ENCODE measurements around the gene MX1.

Gene MX1

GRCh38 chr21:41494242-41494641 is 68.2 kb downstream of the MX1 start:
- no peak for DNase-seq

DNA sequence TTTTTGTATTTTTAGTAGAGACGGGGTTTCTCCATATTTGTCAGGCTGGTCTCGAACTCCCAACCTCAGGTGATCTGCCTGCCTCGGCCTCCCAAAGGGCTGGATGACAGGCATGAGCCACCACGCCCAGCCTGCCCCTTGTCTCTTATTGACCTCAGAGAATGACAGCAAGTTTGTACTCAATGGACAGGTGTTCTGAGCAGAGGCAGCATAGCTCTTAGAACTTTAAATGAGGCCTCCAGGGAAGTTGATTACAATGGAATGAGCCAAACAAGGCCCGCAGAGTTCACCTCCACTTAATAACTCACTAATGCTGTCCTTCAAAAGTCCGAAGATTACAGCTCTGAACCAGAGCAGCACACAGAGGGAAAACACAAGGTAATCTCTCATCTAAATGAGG is 71.0 kb downstream of the MX1 start:
- no peak for DNase-seq

DNA sequence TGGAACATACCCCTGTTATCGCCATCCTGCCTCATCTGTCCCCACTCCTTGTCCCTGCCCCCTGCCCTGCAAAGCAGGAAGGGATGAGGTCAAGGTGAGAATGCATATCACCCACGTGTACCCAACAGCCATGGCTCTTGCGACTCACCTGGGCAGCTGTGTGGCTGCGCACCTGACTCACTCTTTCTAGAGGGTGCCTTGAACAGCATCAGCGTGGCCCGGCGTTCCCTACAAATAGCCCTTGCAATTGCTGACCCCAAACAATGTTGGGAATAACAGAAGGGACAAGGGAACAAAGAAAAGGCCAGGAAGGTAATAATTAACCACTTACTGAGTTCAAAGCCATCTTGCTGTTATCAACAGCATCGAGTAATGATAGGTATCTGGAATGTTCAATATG is 71.7 kb downstream of the MX1 start:
- no peak for DNase-seq

DNA sequence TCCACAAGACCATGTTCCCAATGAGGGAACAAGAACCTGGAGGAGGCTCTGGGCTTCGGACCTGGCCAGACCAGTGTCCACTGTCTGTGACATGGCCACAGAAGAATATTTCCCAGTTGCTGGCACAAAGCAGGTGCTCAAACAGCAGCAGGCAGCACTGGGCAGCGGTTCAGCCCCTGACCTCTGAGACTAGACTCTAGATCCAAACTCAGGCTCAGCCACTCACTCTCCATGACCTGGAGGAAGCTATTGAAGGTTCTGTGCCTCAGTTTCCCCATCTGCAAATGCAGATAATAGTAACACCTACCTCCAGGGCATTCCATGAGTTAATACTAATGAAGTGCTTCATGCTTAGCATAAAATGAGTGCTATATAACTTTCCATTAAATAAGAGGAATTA is 73.9 kb downstream of the MX1 start:
- DNase-seq: no peak

- no peak for DNase-seq
Measured at GRCh38 chr21:41500363-41500762, 74.3 kb downstream of the MX1 start.

DNA sequence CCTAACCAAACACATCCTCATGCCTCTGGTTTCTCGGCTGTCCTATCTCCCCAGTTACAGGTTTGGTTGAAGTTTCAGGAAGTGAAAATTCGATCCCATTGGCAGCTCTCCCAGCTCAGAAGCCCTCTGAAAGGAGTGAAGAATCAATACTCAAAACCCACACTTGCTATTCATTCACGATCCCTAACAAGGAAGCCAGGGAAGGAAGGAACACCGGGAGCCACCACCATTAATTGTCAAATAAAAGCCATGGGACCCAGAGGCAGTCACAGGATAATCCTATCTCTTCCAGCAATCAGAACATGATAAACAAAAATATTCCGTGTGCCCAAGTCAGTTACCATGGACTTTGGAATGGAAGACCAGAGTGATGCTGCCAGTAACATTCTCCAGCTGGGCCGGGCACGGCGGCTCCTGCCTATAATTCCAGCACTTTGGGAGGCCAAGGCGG is 74.9 kb downstream of the MX1 start:
- no peak for DNase-seq

DNA sequence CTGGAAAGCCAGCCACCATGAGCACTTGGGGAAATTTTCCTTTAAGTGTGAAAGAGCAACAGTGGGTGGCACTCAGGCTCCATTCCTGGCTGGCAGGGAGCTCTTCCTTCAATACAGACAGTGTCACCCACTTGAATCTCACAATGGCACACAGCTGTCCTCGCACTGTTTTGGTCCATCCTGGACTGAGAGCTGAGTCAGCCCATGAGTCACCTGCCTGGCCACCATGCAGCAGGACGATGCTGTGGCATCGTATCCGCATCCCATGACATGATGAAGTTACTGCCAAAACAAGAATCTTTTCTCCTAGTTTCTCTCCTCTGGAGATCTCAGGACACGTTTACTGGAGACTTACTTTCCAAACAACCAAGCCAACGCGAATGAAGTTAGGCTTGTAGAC is 75.9 kb downstream of the MX1 start:
- DNase-seq: no peak

DNA sequence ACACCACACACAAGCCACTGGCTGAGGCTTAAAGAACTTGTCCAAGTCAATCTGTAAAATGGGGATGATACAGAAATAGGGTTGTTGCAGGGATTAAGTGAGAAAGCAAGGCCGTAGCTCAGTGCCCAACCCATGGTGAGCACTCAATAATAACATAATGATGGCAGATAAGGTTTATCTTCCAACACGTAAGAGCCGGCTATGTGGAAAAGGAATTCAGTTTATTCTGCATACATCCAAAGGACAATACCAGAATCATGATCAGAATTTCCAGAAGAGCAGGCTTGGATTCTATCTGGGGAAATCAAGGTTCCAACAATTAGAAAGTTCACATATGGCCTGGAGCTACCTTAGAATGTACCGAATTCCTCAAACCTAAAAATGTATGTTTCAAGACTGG is 77.3 kb downstream of the MX1 start:
- no peak for DNase-seq

DNA sequence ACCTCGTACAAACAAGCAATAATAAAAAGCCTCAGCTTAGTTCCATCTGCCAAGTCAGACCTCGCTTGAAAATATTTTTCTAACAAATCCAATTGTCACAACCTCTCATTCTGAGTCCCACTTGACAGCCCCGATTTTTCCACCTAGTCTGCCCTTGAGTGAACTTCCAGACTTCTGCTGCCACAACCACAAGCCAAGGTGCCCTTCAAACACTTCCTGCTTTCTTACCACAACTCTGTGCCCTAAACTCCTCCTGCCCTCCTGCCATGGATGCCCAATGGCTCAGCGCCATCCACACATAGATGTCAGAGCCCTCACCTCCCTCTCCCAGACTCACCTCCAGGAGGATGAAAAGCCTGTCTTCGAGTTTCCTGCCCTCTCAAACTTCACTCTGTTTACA is 78.0 kb downstream of the MX1 start:
- DNase-seq: no peak

GRCh38 chr21:41506005-41506594 is 80.1 kb downstream of the MX1 start:
- DNase-seq: no peak

- DNase-seq: no peak
Measured at GRCh38 chr21:41506611-41507520, 80.8 kb downstream of the MX1 start.

- DNase-seq: no peak
Measured at GRCh38 chr21:41507521-41508414, 81.7 kb downstream of the MX1 start, which contains the start of gene TMPRSS2. TSS of gene TMPRSS2 (minus strand) at chr21:41508158. CDS start at chr21:41498133, 10,025 bp downstream.

DNA sequence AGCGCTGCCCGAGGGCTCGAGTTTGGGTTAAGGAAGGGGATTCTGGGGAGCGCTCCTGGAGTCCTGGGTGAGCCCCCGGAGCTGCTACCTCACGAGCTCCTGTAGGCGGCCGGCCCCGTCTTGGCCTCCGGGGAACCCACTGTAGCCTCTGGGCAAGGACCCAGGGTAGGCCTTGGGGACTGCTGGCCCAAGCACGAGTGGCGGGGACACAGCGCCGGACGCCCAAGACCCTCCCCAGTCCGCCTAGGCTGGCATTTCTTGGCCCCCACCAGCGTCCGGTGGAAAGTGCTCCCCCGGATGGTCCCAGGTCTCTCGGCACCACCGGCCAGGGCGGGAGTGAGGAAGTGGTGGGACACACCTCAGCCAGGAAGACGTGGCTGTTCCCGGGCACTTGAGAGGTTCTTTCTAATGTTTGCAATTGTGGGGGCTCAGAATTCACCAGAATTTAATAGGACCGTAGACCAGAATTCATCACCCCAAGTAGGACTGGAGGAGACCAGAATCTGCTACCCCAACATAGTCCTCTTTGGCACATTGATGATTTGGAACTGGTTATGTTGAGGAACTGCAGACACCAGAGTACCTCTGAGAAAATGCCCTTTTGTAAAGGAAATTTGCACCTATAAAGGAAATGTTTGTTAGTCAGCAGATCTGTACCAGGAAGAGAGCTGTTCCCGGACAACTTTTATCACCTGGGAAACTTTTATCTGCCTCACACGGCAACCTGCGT is 82.5 kb downstream of the MX1 start:
- no peak for DNase-seq

All from T-helper 1 cell (primary cell).